GM18951 (cell line): ENCODE data around the gene SNAP29.
"Not testable (repeated sequence)": the region's sequence is repeated elsewhere in the genome, so short reads cannot be mapped to it uniquely, and the experiment has no call there.

Experiments used
- POLR2A ChIP-seq: IDR thresholded peaks from 4 replicates; pipeline ENCODE4 v1.6.1; 2011; ENCODE audit warnings: mild to moderate bottlenecking; ENCODE audit not compliant: insufficient read length, insufficient read depth; ENCODE audit errors: extremely low read depth
- in situ Hi-C: fragments of 300-500 bp; cut with MboI; formaldehyde crosslinking; loops from one replicate; pipeline ENCODE4 v1.12.0; 2022; ENCODE audit warnings: low sequenced_read_pairs, mixed read lengths, inconsistent platforms; ENCODE audit not compliant: unreplicated experiment

Gene SNAP29

DNA sequence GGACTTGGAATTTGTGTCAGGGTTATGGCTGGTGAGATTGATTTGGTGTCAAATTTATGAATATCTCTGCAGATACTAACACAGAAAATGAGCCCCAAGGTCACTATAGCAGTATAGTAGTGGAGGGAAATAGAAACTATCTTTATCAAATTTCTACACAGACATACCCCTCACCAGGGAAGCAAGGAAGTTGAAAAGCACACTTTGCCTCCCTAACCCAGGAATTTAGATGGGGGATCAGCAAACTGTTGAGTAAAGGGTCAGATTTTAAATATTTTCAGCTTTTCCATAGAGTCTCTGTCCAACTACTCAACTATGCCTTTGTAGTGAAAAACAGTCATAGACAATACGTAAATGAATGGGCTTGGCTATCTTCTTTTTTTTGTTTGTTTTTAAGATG lies 71.2 kb downstream of the SNAP29 start:
- in situ Hi-C loops = no loop called here
- TF ChIP-seq POLR2A = no peak

DNA sequence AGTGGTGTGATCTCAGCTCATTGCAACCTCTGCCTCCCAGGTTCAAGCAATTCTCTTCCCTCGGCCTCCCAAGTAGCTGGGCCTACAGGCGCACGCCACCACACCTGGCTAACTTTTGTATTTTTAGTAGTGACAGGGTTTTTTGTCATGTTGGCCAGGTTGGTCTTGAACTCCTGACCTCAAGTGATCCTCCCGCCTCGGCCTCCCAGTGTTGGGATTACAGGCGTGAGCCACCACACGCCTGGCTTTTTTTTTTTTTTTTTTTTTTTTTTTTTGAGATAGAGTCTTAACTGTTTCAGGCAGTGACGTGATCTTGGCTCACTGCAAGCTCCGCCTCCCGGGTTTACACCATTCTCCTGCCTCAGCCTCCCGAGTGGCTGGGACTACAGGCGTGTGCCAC lies 71.6 kb downstream of the SNAP29 start:
- in situ Hi-C loops = not testable (repeated sequence)

GRCh38 chr22:20931126-20931654 lies 72.4 kb downstream of the SNAP29 start:
- in situ Hi-C loops = no loop called here
- no peak for TF ChIP-seq POLR2A

DNA sequence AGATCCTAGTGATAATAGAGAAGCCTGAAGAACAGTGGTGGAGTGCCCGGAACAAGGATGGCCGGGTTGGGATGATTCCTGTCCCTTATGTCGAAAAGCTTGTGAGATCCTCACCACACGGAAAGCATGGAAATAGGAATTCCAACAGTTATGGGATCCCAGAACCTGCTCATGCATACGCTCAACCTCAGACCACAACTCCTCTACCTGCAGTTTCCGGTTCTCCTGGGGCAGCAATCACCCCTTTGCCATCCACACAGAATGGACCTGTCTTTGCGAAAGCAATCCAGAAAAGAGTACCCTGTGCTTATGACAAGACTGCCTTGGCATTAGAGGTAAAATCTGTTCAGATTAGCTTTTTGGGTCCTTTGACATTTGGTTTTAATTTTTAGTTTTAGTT lies 75.1 kb downstream of the SNAP29 start:
- no peak for TF ChIP-seq POLR2A
- in situ Hi-C loops = no loop called here

- in situ Hi-C loops = not testable (repeated sequence)
Observed at GRCh38 chr22:20935049-20935448, 76.2 kb downstream of the SNAP29 start.

DNA sequence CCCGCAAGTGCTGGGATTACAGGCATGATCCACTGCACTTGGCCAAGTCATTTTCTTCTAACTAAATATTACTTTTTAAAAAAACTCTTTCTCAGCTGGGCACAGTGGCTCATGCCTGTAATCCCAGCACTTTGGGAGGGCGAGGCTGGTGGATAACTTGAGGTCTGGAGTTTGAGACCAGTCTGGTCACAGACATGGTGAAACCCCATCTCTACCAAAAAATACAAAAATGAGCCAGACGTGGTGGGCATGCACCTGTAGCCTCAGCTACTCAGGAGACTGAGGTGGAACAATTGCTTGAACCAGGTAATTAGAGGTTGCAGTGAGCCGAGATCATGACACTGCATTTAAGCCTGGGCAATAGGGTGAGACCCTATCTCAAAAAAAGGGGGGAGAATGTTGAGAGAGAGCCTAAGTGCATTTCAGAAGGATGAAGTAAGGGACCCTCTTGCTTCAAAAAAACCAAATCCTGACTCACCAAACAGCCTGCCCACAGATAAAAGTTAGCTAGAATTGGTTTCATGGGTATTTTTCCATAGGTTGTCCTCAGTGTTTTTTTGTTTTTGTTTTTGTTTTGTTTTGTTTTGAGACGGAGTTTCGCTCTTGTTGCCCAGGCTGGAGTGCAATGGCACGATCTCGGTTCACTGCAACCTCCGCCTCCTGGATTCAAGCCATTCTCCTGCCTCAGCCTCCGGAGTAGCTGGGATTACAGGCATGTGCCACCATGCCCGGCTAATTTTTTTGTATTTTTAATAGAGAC lies 77.2 kb downstream of the SNAP29 start:
- in situ Hi-C loops = not testable (repeated sequence)

- in situ Hi-C loops = no loop called here
- no peak for TF ChIP-seq POLR2A
Observed at GRCh38 chr22:20937031-20937793, 78.4 kb downstream of the SNAP29 start.

DNA sequence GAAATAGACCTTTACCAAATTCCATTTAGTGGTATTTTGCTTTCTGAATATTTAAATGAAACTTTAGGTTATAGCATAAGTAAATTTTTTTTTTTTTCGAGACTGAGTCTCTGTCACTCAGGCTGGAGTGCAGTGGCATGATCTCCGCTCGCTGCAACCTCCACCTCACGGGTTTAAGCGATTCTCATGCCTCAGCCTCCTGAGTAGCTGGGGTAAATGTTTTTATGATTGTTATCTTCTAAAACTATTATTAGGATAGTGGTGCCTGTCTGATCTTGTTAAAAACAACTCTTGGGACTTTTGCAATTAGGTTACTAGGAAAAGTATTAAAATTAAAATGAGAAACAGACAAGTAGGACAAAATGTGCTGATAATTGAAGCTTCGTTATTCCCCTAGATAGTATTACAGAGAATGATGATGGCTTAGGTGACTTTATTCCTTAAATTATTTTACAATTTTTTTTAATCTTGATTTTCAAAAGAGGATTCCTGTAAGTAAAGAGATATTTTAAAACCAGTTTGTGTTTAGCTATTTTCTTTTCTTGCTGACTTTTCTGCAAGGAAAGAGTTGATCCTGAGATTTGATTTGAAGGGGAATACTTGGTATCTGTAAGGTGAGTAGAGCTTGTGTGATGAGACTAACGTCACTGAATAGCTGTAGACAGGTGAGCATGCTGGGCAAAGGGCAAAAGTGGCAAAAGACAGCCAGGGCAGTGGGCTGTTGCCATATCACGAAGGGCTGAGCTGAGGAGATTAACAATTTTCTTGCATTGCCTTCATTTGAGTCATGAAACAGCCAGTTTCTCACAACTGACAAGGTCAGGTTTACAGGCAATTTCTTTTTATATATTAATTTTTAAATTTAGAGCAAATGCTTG lies 79.2 kb downstream of the SNAP29 start:
- TF ChIP-seq POLR2A = no peak
- in situ Hi-C loops = no loop called here

- in situ Hi-C loops = not testable (repeated sequence)
Observed at GRCh38 chr22:20939457-20940185, 80.8 kb downstream of the SNAP29 start.

DNA sequence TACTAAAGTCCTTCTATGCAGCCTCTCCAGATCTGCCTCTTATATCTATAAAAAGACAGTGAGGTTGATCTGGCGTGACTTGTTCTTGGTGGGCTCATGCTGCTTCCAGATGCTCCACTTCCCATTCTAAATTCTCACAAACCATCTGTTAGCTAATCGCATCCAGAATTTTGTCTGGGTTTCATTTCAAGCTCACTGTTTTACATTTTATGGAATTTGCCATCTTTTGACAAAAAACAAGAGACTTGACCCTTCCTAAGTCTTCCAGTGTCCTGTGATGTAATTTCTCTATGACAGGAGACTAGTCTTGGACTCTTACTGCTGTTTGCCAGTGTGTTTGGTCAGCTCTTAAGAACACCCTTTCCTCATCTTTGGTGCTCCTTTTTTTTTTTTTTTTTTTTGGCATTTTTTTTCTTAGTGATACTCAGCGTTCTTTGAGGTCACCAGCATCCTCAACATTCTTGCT lies 81.4 kb downstream of the SNAP29 start:
- in situ Hi-C loops = no loop called here
- no peak for TF ChIP-seq POLR2A
